DOHH2 (cell line): ENCODE data around the gene WFDC9.
"Not testable (repeated sequence)": the region's sequence is repeated elsewhere in the genome, so short reads cannot be mapped to it uniquely, and the experiment has no call there.

Source experiments
- H3F3A ChIP-seq: fragments of 200-600 bp; sonication (generic), shearing (Covaris generic); 2 replicates; pipeline ENCODE4 v1.6.0; 2016; ENCODE audit warnings: antibody characterized with exemption, mild to moderate bottlenecking; ENCODE audit not compliant: control insufficient read depth, insufficient read depth
- H3K27ac ChIP-seq: fragments of 200-600 bp; sonication (generic); 2 replicates; pipeline ENCODE4 v1.5.1; 2014; ENCODE audit warnings: low read depth, mild to moderate bottlenecking, low read length, moderate library complexity
- H3K27me3 ChIP-seq: fragments of 200-600 bp; sonication (generic); 2 replicates; pipeline ENCODE4 v1.6.1; 2014; ENCODE audit warnings: mild to moderate bottlenecking, low read length, mixed read lengths; ENCODE audit not compliant: control insufficient read depth
- H3K36me3 ChIP-seq: fragments of 200-600 bp; sonication (generic); 2 replicates; pipeline ENCODE4 v1.6.1; 2014; ENCODE audit warnings: mild to moderate bottlenecking, low read length, moderate library complexity, mixed read lengths; ENCODE audit not compliant: control insufficient read depth
- H3K4me1 ChIP-seq: fragments of 200-600 bp; sonication (generic); 2 replicates; pipeline ENCODE4 v1.6.1; 2014; ENCODE audit warnings: mild to moderate bottlenecking, low read length, mixed read lengths; ENCODE audit not compliant: control insufficient read depth
- H3K4me2 ChIP-seq: fragments of 200-600 bp; sonication (generic); 2 replicates; pipeline ENCODE4 v1.6.0; 2014; ENCODE audit warnings: mild to moderate bottlenecking, low read length, moderate library complexity
- H3K4me3 ChIP-seq: fragments of 200-600 bp; sonication (generic); 2 replicates; pipeline ENCODE4 v1.5.1; 2014; ENCODE audit warnings: mild to moderate bottlenecking, low read length, mixed read lengths
- H3K79me2 ChIP-seq: fragments of 200-600 bp; sonication (generic); 2 replicates; pipeline ENCODE4 v1.6.1; 2014; ENCODE audit warnings: mild to moderate bottlenecking, low read length, mixed read lengths; ENCODE audit not compliant: control insufficient read depth
- H3K9me2 ChIP-seq: fragments of 200-600 bp; sonication (generic); replicated peaks from 2 replicates; pipeline ENCODE4 v1.6.1; 2014; ENCODE audit warnings: mild to moderate bottlenecking, low read length, mixed read lengths; ENCODE audit not compliant: control insufficient read depth
- H3K9me3 ChIP-seq: fragments of 200-600 bp; sonication (generic); 2 replicates; pipeline ENCODE4 v1.6.1; 2014; ENCODE audit warnings: antibody characterized with exemption, low read length, mixed read lengths; ENCODE audit not compliant: control insufficient read depth, insufficient read depth
- H4K20me1 ChIP-seq: fragments of 200-600 bp; sonication (generic); 2 replicates; pipeline ENCODE4 v1.6.0; 2014; ENCODE audit warnings: low read depth, mild to moderate bottlenecking, antibody characterized with exemption, low read length, moderate library complexity; ENCODE audit not compliant: control insufficient read depth, insufficient read depth
- CTCF ChIP-seq: fragments of 200-600 bp; sonication (generic); IDR thresholded peaks from one replicate; pipeline ENCODE4 v1.5.1; 2014; ENCODE audit warnings: antibody characterized with exemption, mild to moderate bottlenecking, low read depth, low read length; ENCODE audit not compliant: poor library complexity, severe bottlenecking
- EZH2phosphoT487 ChIP-seq: fragments of 200-600 bp; sonication (generic); IDR thresholded peaks from 2 replicates; pipeline ENCODE4 v1.6.1; 2017; ENCODE audit warnings: borderline replicate concordance, mild to moderate bottlenecking, antibody characterized with exemption, low read length, moderate library complexity, mixed read lengths

The WFDC9 gene

GRCh38 chr20:45578231-45578630, 52.9 kb downstream of the WFDC9 start:
- no peak overlapping the region for H3K27ac ChIP-seq
- H4K20me1 ChIP-seq: no peaks in the 10 kb centered on the region
- no peaks in the 10 kb centered on the region for H3K79me2 ChIP-seq
- no peaks in the 10 kb centered on the region for H3K9me3 ChIP-seq
- H3K4me2 ChIP-seq: no peak overlapping the region
- no peaks in the 10 kb centered on the region for H3K36me3 ChIP-seq
- H3F3A ChIP-seq: no peaks in the 10 kb centered on the region
- peaks cover 5% of the 10 kb centered on the region; the same call in 1 of the 2 replicates for H3K27me3 ChIP-seq
- H3K9me2 ChIP-seq: no peaks in the 10 kb centered on the region
- no peak for TF ChIP-seq EZH2phosphoT487
- no peak for TF ChIP-seq CTCF
- H3K4me3 ChIP-seq: no peak overlapping the region
- H3K4me1 ChIP-seq: no peaks in the 10 kb centered on the region

- H3K27ac ChIP-seq: no peak overlapping the region
- no peaks in the 10 kb centered on the region for H3K36me3 ChIP-seq
- H3K27me3 ChIP-seq: 0 out of 2 replicates have a peak, but pooled peaks cover under 1% of the 10 kb centered on the region
- H3K79me2 ChIP-seq: no peaks in the 10 kb centered on the region
- H3K9me3 ChIP-seq: no peaks in the 10 kb centered on the region
- H3K4me1 ChIP-seq: no peaks in the 10 kb centered on the region
- H3F3A ChIP-seq: no peaks in the 10 kb centered on the region
- H3K4me3 ChIP-seq: no peak overlapping the region
- H4K20me1 ChIP-seq: no peaks in the 10 kb centered on the region
- TF ChIP-seq CTCF (no peak), EZH2phosphoT487 (no peak)
- no peak overlapping the region for H3K4me2 ChIP-seq
- H3K9me2 ChIP-seq: no peaks in the 10 kb centered on the region
Observed at GRCh38 chr20:45576995-45577394, 54.1 kb downstream of the WFDC9 start.

- Histone ChIP-seq H3K27me3 (peaks cover 3% of the 10 kb centered on the region; the same call in 1 of the 2 replicates), H3K9me3 (no peaks in the 10 kb centered on the region), H3K4me1 (no peaks in the 10 kb centered on the region), H3K4me3 (no peak overlapping the region), H4K20me1 (no peaks in the 10 kb centered on the region), H3K4me2 (no peak overlapping the region), H3F3A (no peaks in the 10 kb centered on the region), H3K9me2 (no peaks in the 10 kb centered on the region), H3K79me2 (no peaks in the 10 kb centered on the region), H3K27ac (no peak overlapping the region), H3K36me3 (no peaks in the 10 kb centered on the region)
- TF ChIP-seq EZH2phosphoT487: no peak
- TF ChIP-seq CTCF: no peak
Observed at GRCh38 chr20:45575931-45576330, 55.2 kb downstream of the WFDC9 start.

- not testable (repeated sequence) for H3K36me3 ChIP-seq, H3K4me2 ChIP-seq, H3K9me3 ChIP-seq, H3F3A ChIP-seq, H3K4me1 ChIP-seq, H3K9me2 ChIP-seq, H3K4me3 ChIP-seq, H4K20me1 ChIP-seq, H3K27me3 ChIP-seq, H3K27ac ChIP-seq, H3K79me2 ChIP-seq
Observed at GRCh38 chr20:45569650-45570049, 61.4 kb downstream of the WFDC9 start.
